B cell (primary cell): ENCODE data around the gene NEK3. TPM values are rescaled to one million over a fixed set of nuclear protein-coding genes. Genes with fewer than 3 reads are reported as not detected.

Source experiments
- ATAC-seq: fragments of 200-7000 bp; cut with Tn5 transposase; one replicate; pipeline ENCODE4 v1.10.0; 2021; ENCODE audit warnings: low read depth, mild to moderate bottlenecking, moderate number of reproducible peaks, moderate library complexity
- CTCF ChIA-PET: fragments of 350-600 bp; sonication (Branson Sonifier 250); formaldehyde crosslinking; loops from one replicate; lab custom pipeline; 2021; ENCODE audit warnings: antibody characterized with exemption, inconsistent platforms; lab: Charles Lee
- POLR2A ChIA-PET: fragments of 350-600 bp; sonication (Branson Sonifier 250); formaldehyde crosslinking; loops from one replicate; lab custom pipeline; 2021; ENCODE audit warnings: antibody characterized with exemption; lab: Charles Lee
- DNase-seq: peaks from one replicate; pipeline ENCODE4 v3.0.0; 2013
- H2AFZ ChIP-seq: 2 replicates; pipeline ENCODE4 v1.6.1; 2012; ENCODE audit warnings: mild to moderate bottlenecking, low read depth, low read length; ENCODE audit not compliant: insufficient read depth, poor library complexity, severe bottlenecking
- H3K27ac ChIP-seq, 2 donors: 1 replicate in 1 of 2; 2 replicates in 1 of 2; pipeline ENCODE4 v1.5.1; 2012 to 2013; ENCODE audit warnings: low read length in 2 of 2, mild to moderate bottlenecking in 2 of 2, moderate library complexity in 1 of 2
- H3K27me3 ChIP-seq, 4 experiments: fragments of 200-600 bp in 1 of 4; sonication (generic) in 1 of 4; replicated peaks in 1 of 4; 1 replicate in 2 of 4; 2 replicates in 2 of 4; pipeline versions ENCODE4 v1.6.1 to v1.7.0; 2013 to 2016; ENCODE audit warnings: low read length in 3 of 4, mild to moderate bottlenecking in 2 of 4, mixed read lengths in 1 of 4, moderate library complexity in 1 of 4; ENCODE audit not compliant: insufficient read depth in 4 of 4, control insufficient read depth in 3 of 4; ENCODE audit errors: control extremely low read depth in 1 of 4
- H3K36me3 ChIP-seq, 2 experiments: replicated peaks in 1 of 2; 1 replicate in 1 of 2; 2 replicates in 1 of 2; pipeline versions ENCODE4 v1.6.1 to v1.7.1; 2013; ENCODE audit warnings: low read length in 1 of 2; ENCODE audit not compliant: insufficient read depth in 2 of 2, control insufficient read depth in 1 of 2; ENCODE audit errors: control extremely low read depth in 1 of 2, extremely low read depth in 1 of 2
- H3K4me1 ChIP-seq, 2 donors: fragments of 200-600 bp in 1 of 2; sonication (generic) in 1 of 2; 1 replicate in 1 of 2; 2 replicates in 1 of 2; pipeline versions ENCODE4 v1.5.1 to v1.6.1; 2013 to 2017; ENCODE audit warnings: low read length in 2 of 2; ENCODE audit not compliant: control insufficient read depth in 2 of 2, insufficient read depth in 2 of 2
- H3K4me2 ChIP-seq: replicated peaks from 2 replicates; pipeline ENCODE3; 2012; ENCODE audit warnings: mild to moderate bottlenecking, low read depth, low read length; ENCODE audit not compliant: poor library complexity, severe bottlenecking
- H3K4me3 ChIP-seq, 5 experiments: fragments of 200-600 bp in 1 of 5; sonication (generic) in 1 of 5; 1 replicate in 3 of 5; 2 replicates in 2 of 5; pipeline versions ENCODE4 v1.5.1 to v1.7.0; 2011 to 2016; ENCODE audit warnings: low read length in 4 of 5, mild to moderate bottlenecking in 4 of 5, low read depth in 2 of 5, control low read depth in 1 of 5, moderate library complexity in 1 of 5; ENCODE audit not compliant: insufficient read depth in 1 of 5; ENCODE audit errors: control extremely low read depth in 1 of 5, extremely low read depth in 1 of 5
- H3K79me2 ChIP-seq: fragments of 200-600 bp; sonication (generic); one replicate; pipeline ENCODE4 v1.6.0; 2016; ENCODE audit warnings: low read length; ENCODE audit not compliant: control insufficient read depth, insufficient read depth
- H3K9ac ChIP-seq: fragments of 200-600 bp; sonication (generic); 2 replicates; pipeline ENCODE4 v1.6.1; 2017; ENCODE audit warnings: mild to moderate bottlenecking, low read length, moderate library complexity
- H3K9me3 ChIP-seq, 3 donors: one replicate each; pipeline versions ENCODE4 v1.6.1 to v1.7.1; 2013; ENCODE audit warnings: low read length in 2 of 3; ENCODE audit not compliant: control insufficient read depth in 2 of 3, insufficient read depth in 1 of 3; ENCODE audit errors: control extremely low read depth in 1 of 3
- H4K20me1 ChIP-seq: 2 replicates; pipeline ENCODE4 v1.6.0; 2012; ENCODE audit warnings: mild to moderate bottlenecking, low read length; ENCODE audit not compliant: insufficient read depth, control insufficient read depth, poor library complexity, severe bottlenecking
- H3K27ac Mint-ChIP-seq: one replicate; pipeline ENCODE4 v1.8.0; 2021; ENCODE audit warnings: mixed read lengths
- H3K27me3 Mint-ChIP-seq: one replicate; pipeline ENCODE4 v1.8.0; 2021; ENCODE audit warnings: mixed read lengths
- H3K4me1 Mint-ChIP-seq: one replicate; pipeline ENCODE4 v1.8.0; 2021; ENCODE audit warnings: mixed read lengths
- H3K4me3 Mint-ChIP-seq: one replicate; pipeline ENCODE4 v1.8.0; 2021; ENCODE audit warnings: mixed read lengths
- H3K9me3 Mint-ChIP-seq: one replicate; pipeline ENCODE4 v1.8.0; 2022; ENCODE audit warnings: mixed read lengths; ENCODE audit not compliant: insufficient read depth
- CTCF ChIP-seq: fragments of 200-600 bp; IDR thresholded peaks from one replicate; pipeline ENCODE4 v1.8.0; 2022; ENCODE audit warnings: antibody characterized with exemption, mild to moderate bottlenecking
- EZH2 ChIP-seq: IDR thresholded peaks from 2 replicates; pipeline ENCODE4 v1.6.1; 2012; ENCODE audit warnings: borderline replicate concordance, low read depth, mild to moderate bottlenecking, moderate library complexity, low read length; ENCODE audit not compliant: insufficient read depth, poor library complexity, severe bottlenecking
- whole genome bisulfite sequencing: methylation state at CpG from one replicate; pipeline ENCODE4 v1.1.5; 2013; ENCODE audit warnings: missing lambda C conversion rate; ENCODE audit not compliant: insufficient coverage; 5-methylcytosine and 5-hydroxymethylcytosine counted together
- intact Hi-C: fragments of 100-400 bp; cut with micrococcal nuclease; formaldehyde crosslinking; loops from one replicate; pipeline ENCODE4 v1.10.0; 2022
- polyA plus RNA-seq: library from polyadenylated mRNA; depleted of rRNA; stranded (reverse); fragments of >200 nt; gene quantifications from 2 replicates; pipeline ENCODE4 v1.2.3, GENCODE V29; 2012
- total RNA-seq, 2 donors: library from RNA; stranded (reverse); fragments of 120-200 nt in 1 of 2; gene quantifications; 1 replicate in 1 of 2; 2 replicates in 1 of 2; pipeline versions ENCODE4 v1.2.3 to v1.2.4, GENCODE V29; 2013 to 2022

Gene NEK3
- total and polyA plus RNA-seq, 2 donors (not counting 1 experiment from before 2014, with no cell fraction given) = 6.0 to 12.6 TPM

- WGBS = 71% methylated on average over 1 of the region's 2 CpGs
- ChIA-PET CTCF (no interaction called here), POLR2A (no interaction called here)
- H4K20me1 ChIP-seq = no peaks in the 10 kb centered on the region
- no peak for TF ChIP-seq CTCF
- no peak for TF ChIP-seq EZH2
- no peaks in the 10 kb centered on the region for H3K27me3 ChIP-seq
- no peak overlapping the region for H2AFZ ChIP-seq
- no peaks in the 10 kb centered on the region for H3K4me1 ChIP-seq
- Mint-ChIP-seq H3K4me3 (no peak overlapping the region), H3K27me3 (no peaks in the 10 kb centered on the region), H3K27ac (no peak overlapping the region), H3K4me1 (no peaks in the 10 kb centered on the region), H3K9me3 (no peaks in the 10 kb centered on the region)
- ATAC-seq (no peak), DNase-seq (no peak)
- peaks cover 3 to 39% of the 10 kb centered on the region in 2 experiments for H3K36me3 ChIP-seq
- H3K9me3 ChIP-seq = no peaks in the 10 kb centered on the region
- no peak overlapping the region for H3K4me2 ChIP-seq
- intact Hi-C loops = no loop called here
- H3K27ac ChIP-seq = no peak overlapping the region
- no peak overlapping the region for H3K4me3 ChIP-seq
- no peaks in the 10 kb centered on the region for H3K79me2 ChIP-seq
- no peak overlapping the region for H3K9ac ChIP-seq
Observed at GRCh38 chr13:52179925-52180324, 20.5 kb upstream of the NEK3 start.

GRCh38 chr13:52177276-52177675, 17.9 kb upstream of the NEK3 start:
- WGBS = no CpG with 5 or more reads among the region's 2 CpGs
- CTCF ChIA-PET = no interaction called here

More at GRCh38 chr13:52177276-52177675, 17.9 kb upstream of the NEK3 start:
- POLR2A ChIA-PET = no interaction called here
- peaks cover 4 to 51% of the 10 kb centered on the region in 2 experiments for H3K36me3 ChIP-seq
- no peaks in the 10 kb centered on the region for H3K27me3 Mint-ChIP-seq
- no peaks in the 10 kb centered on the region for H4K20me1 ChIP-seq
- no peak overlapping the region for H2AFZ ChIP-seq
- no peak overlapping the region for H3K4me2 ChIP-seq
- TF ChIP-seq EZH2 (no peak), CTCF (no peak)
- DNase-seq (no peak), ATAC-seq (no peak)
- H3K27ac ChIP-seq = no peak overlapping the region
- H3K4me3 ChIP-seq = no peak overlapping the region
- no peaks in the 10 kb centered on the region for H3K9me3 ChIP-seq
- H3K4me1 ChIP-seq = no peaks in the 10 kb centered on the region
- intact Hi-C loops = no loop called here
- H3K9ac ChIP-seq = no peak overlapping the region
- H3K9me3 Mint-ChIP-seq = no peaks in the 10 kb centered on the region
- no peak overlapping the region for H3K27ac Mint-ChIP-seq
- peaks cover 9% of the 10 kb centered on the region for H3K4me1 Mint-ChIP-seq
- no peak overlapping the region for H3K4me3 Mint-ChIP-seq
- no peaks in the 10 kb centered on the region for H3K27me3 ChIP-seq
- no peaks in the 10 kb centered on the region for H3K79me2 ChIP-seq
